ENCODE data around the gene UBE3C.
A peak's percentile ranks its signal among the peaks of the same experiment; 100 is the strongest.

Gene UBE3C

DNA sequence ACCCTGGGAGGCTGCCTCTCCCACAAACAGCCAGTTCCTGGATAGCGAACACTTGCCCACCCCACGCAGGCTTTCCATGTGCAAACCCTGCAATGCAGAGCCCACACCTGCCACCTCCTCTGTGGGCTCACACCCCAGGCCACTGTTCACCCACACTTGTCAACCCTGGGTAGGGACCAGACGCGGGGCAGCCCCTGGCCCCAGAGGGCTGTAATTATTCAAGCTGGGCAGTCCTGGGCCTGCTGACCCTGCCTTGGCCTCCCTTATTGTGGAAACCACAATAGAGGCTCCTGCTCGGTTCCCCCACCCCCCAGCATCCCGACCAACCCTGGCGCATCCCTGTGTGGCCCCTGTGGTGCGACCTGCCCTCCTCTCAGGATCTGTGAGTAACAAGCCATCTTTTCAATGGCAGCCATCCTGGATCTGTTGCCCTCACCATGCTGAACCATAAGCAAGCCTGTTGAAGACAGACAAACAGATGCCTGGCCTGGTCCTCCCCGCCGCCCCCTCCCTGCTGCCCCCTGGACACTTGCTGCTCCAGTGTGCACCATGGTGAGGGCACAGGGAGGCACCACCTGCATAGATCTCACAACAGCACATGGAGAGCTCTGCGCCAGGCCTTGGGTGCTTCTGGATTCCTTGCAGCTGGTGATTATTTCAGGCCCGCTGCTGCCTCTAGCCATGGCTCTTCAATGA lies 15.8 kb upstream of the UBE3C start:
- no peak overlapping the region for H3K23ac ChIP-seq (ENCODE audit: low read length in 2 of 2)
- no peaks in the 10 kb centered on the region for H3K9me3 ChIP-seq (ENCODE audit: control insufficient read depth, low read length)
- H3K18ac ChIP-seq (ENCODE audit: low read depth in 1 of 2, low read length in 2 of 2), result no peak overlapping the region
- H2AK5ac ChIP-seq (ENCODE audit: low read length, severe bottlenecking), result no peak overlapping the region
- 82% methylated on average over 11 of the region's 12 CpGs for WGBS
- H3K4me2 ChIP-seq (ENCODE audit: low read length, poor library complexity, severe bottlenecking), result no peak overlapping the region
- H3K4me3 ChIP-seq (ENCODE audit: insufficient read depth in 1 of 2, low read depth in 1 of 2, low read length in 2 of 2), result peak overlapping the region in 1 of 2 experiments; percentile 2
- no peaks in the 10 kb centered on the region for H3K4me1 ChIP-seq (ENCODE audit: control insufficient read depth, insufficient read depth, low read depth, low read length)
- no peak overlapping the region for H3K4ac ChIP-seq (ENCODE audit: low read depth in 1 of 2, low read length in 2 of 2)
- H2BK15ac ChIP-seq (ENCODE audit: low read depth, poor library complexity, severe bottlenecking), result no peak overlapping the region
- no peak overlapping the region for H3K27ac ChIP-seq (ENCODE audit: low read length, poor library complexity, severe bottlenecking)
- H3K9ac ChIP-seq (ENCODE audit: low read length), result no peak overlapping the region
- no peak overlapping the region for H2BK120ac ChIP-seq (ENCODE audit: low read depth, low read length)
- H2AFZ ChIP-seq (ENCODE audit: low read depth, low read length), result no peak overlapping the region
- H4K91ac ChIP-seq (ENCODE audit: low read length), result no peak overlapping the region
- H2BK12ac ChIP-seq (ENCODE audit: low read length in 2 of 2), result no peak overlapping the region
- H3K79me1 ChIP-seq (replicated peaks; ENCODE audit: low read length, poor library complexity, severe bottlenecking), result no peaks in the 10 kb centered on the region
- no peaks in the 10 kb centered on the region for H3K36me3 ChIP-seq (ENCODE audit: control insufficient read depth in 1 of 2, insufficient read depth in 2 of 2, low read depth in 1 of 2, low read length in 2 of 2)
- no peak overlapping the region for H3K14ac ChIP-seq (ENCODE audit: low read length in 2 of 2)
- DNase-seq, result no peak
- no peak overlapping the region for H4K8ac ChIP-seq (ENCODE audit: low read length)
- H3K27me3 ChIP-seq (ENCODE audit: control insufficient read depth in 1 of 2, insufficient read depth in 1 of 2, low read length in 2 of 2), result peaks cover 0 to 8% of the 10 kb centered on the region in 2 experiments
- no peak overlapping the region for H2BK5ac ChIP-seq (ENCODE audit: low read depth, low read length, poor library complexity, severe bottlenecking)

DNA sequence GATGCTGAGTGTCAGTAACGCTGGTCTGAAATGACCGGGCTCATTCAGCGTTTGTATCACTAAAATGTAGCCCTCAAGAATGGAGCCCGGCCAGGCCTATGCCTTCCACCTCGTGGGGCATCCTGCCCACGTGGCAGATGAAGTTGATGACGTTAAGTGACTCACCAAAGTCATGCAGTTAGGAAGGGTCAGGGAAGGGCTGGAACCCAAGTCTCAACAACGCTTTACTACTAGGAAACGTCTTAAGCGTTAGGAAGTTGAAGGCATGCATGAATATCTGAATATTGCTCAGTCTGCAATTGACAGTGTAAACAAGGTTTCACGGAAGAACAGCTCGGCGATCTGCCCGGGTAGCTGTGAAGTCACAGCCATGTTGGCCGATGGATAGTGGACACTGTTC lies 14.0 kb upstream of the UBE3C start:
- 87% methylated on average over 15 of the region's 15 CpGs for WGBS
- H3K9me3 ChIP-seq (ENCODE audit: control insufficient read depth, low read length), result no peaks in the 10 kb centered on the region
- no peak overlapping the region for H3K9ac ChIP-seq (ENCODE audit: low read length)
- no peak overlapping the region for H3K4ac ChIP-seq (ENCODE audit: low read depth in 1 of 2, low read length in 2 of 2)
- no peaks in the 10 kb centered on the region for H3K36me3 ChIP-seq (ENCODE audit: control insufficient read depth in 1 of 2, insufficient read depth in 2 of 2, low read depth in 1 of 2, low read length in 2 of 2)
- no peak overlapping the region for H2BK15ac ChIP-seq (ENCODE audit: low read depth, poor library complexity, severe bottlenecking)
- H3K14ac ChIP-seq (ENCODE audit: low read length in 2 of 2), result no peak overlapping the region
- H2AFZ ChIP-seq (ENCODE audit: low read depth, low read length), result no peak overlapping the region
- H2BK120ac ChIP-seq (ENCODE audit: low read depth, low read length), result no peak overlapping the region
- no peak overlapping the region for H2BK5ac ChIP-seq (ENCODE audit: low read depth, low read length, poor library complexity, severe bottlenecking)
- no peak for DNase-seq
- no peak overlapping the region for H4K91ac ChIP-seq (ENCODE audit: low read length)
- no peaks in the 10 kb centered on the region for H3K79me1 ChIP-seq (replicated peaks; ENCODE audit: low read length, poor library complexity, severe bottlenecking)
- H3K4me1 ChIP-seq (ENCODE audit: control insufficient read depth, insufficient read depth, low read depth, low read length), result no peaks in the 10 kb centered on the region
- peaks cover 0 to 8% of the 10 kb centered on the region in 2 experiments for H3K27me3 ChIP-seq (ENCODE audit: control insufficient read depth in 1 of 2, insufficient read depth in 1 of 2, low read length in 2 of 2)
- H4K8ac ChIP-seq (ENCODE audit: low read length), result no peak overlapping the region
- H3K4me2 ChIP-seq (ENCODE audit: low read length, poor library complexity, severe bottlenecking), result no peak overlapping the region
- no peak overlapping the region for H3K18ac ChIP-seq (ENCODE audit: low read depth in 1 of 2, low read length in 2 of 2)
- no peak overlapping the region for H3K4me3 ChIP-seq (ENCODE audit: insufficient read depth in 1 of 2, low read depth in 1 of 2, low read length in 2 of 2)
- no peak overlapping the region for H3K27ac ChIP-seq (ENCODE audit: low read length, poor library complexity, severe bottlenecking)
- no peak overlapping the region for H3K23ac ChIP-seq (ENCODE audit: low read length in 2 of 2)
- H2AK5ac ChIP-seq (ENCODE audit: low read length, severe bottlenecking), result no peak overlapping the region
- H2BK12ac ChIP-seq (ENCODE audit: low read length in 2 of 2), result no peak overlapping the region

DNA sequence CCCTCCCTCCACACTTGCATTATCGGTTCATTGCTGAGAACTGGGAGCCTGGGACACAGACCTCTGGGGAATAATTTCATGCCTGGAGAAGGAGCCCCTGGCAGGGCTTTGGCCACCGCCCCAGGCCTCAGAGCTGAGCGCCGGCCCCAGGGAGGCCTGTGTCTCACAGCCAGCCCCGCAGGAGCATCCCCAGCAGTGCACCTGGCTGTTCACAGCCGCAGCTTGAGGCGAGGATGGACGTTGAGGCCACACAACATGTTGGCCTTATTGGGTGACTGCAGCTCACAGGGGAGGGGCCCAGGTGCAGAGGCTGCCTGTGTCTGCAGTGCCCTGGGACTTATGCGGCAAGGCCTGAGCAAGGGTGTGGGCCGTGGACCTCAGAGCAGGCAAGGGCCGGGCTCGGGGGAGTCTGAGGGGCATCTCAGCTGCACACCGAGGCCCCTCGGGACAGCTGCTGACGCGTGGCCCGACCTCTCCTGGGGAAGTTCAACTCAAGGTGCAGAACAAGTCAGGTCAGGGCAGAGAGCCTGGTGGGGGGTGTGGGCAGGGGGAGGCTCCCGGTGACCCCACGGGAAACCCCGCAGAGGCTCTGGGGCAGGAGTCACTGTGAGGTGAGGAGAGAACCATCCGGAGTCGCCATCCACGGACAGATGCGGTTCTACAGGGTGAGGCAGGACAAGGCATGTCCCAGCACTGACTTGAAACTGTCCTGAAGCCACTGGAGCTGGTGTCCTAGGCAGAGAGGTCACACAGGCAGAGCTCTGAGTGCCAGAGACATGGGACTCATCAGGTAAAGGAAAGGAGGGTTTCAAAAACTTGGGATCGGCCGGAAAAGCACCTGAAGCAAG lies 13.1 kb upstream of the UBE3C start:
- Histone ChIP-seq H3K4ac (ENCODE audit: low read depth in 1 of 2, low read length in 2 of 2) (no peak overlapping the region), H3K9me3 (ENCODE audit: control insufficient read depth, low read length) (no peaks in the 10 kb centered on the region), H3K36me3 (ENCODE audit: control insufficient read depth in 1 of 2, insufficient read depth in 2 of 2, low read depth in 1 of 2, low read length in 2 of 2) (no peaks in the 10 kb centered on the region), H3K27me3 (ENCODE audit: control insufficient read depth in 1 of 2, insufficient read depth in 1 of 2, low read length in 2 of 2) (peaks cover 5 to 12% of the 10 kb centered on the region in 2 experiments), H3K4me1 (ENCODE audit: control insufficient read depth, insufficient read depth, low read depth, low read length) (no peaks in the 10 kb centered on the region), H3K4me3 (ENCODE audit: insufficient read depth in 1 of 2, low read depth in 1 of 2, low read length in 2 of 2) (no peak overlapping the region), H2AK5ac (ENCODE audit: low read length, severe bottlenecking) (no peak overlapping the region), H3K4me2 (ENCODE audit: low read length, poor library complexity, severe bottlenecking) (no peak overlapping the region), H2BK120ac (ENCODE audit: low read depth, low read length) (no peak overlapping the region), H3K14ac (ENCODE audit: low read length in 2 of 2) (no peak overlapping the region), H4K91ac (ENCODE audit: low read length) (no peak overlapping the region), H3K27ac (ENCODE audit: low read length, poor library complexity, severe bottlenecking) (no peak overlapping the region), H3K18ac (ENCODE audit: low read depth in 1 of 2, low read length in 2 of 2) (no peak overlapping the region), H2BK5ac (ENCODE audit: low read depth, low read length, poor library complexity, severe bottlenecking) (no peak overlapping the region), H3K9ac (ENCODE audit: low read length) (no peak overlapping the region), H2BK15ac (ENCODE audit: low read depth, poor library complexity, severe bottlenecking) (no peak overlapping the region), H2BK12ac (ENCODE audit: low read length in 2 of 2) (no peak overlapping the region), H4K8ac (ENCODE audit: low read length) (no peak overlapping the region), H2AFZ (ENCODE audit: low read depth, low read length) (no peak overlapping the region), H3K23ac (ENCODE audit: low read length in 2 of 2) (no peak overlapping the region), H3K79me1 (replicated peaks; ENCODE audit: low read length, poor library complexity, severe bottlenecking) (no peaks in the 10 kb centered on the region)
- WGBS, result 88% methylated on average over 26 of the region's 26 CpGs
- no peak for DNase-seq

GRCh38 chr7:157126921-157127320 lies 11.8 kb upstream of the UBE3C start:
- Histone ChIP-seq H3K4ac (ENCODE audit: low read depth in 1 of 2, low read length in 2 of 2) (no peak overlapping the region), H3K4me2 (ENCODE audit: low read length, poor library complexity, severe bottlenecking) (no peak overlapping the region), H3K9me3 (ENCODE audit: control insufficient read depth, low read length) (no peaks in the 10 kb centered on the region), H3K14ac (ENCODE audit: low read length in 2 of 2) (no peak overlapping the region), H3K9ac (ENCODE audit: low read length) (no peak overlapping the region), H2BK12ac (ENCODE audit: low read length in 2 of 2) (no peak overlapping the region), H3K27me3 (ENCODE audit: control insufficient read depth in 1 of 2, insufficient read depth in 1 of 2, low read length in 2 of 2) (peaks cover 11 to 12% of the 10 kb centered on the region in 2 experiments), H3K23ac (ENCODE audit: low read length in 2 of 2) (no peak overlapping the region), H4K8ac (ENCODE audit: low read length) (no peak overlapping the region), H3K4me3 (ENCODE audit: insufficient read depth in 1 of 2, low read depth in 1 of 2, low read length in 2 of 2) (no peak overlapping the region), H3K4me1 (ENCODE audit: control insufficient read depth, insufficient read depth, low read depth, low read length) (no peaks in the 10 kb centered on the region), H4K91ac (ENCODE audit: low read length) (no peak overlapping the region), H3K27ac (ENCODE audit: low read length, poor library complexity, severe bottlenecking) (no peak overlapping the region), H2BK120ac (ENCODE audit: low read depth, low read length) (no peak overlapping the region), H2BK15ac (ENCODE audit: low read depth, poor library complexity, severe bottlenecking) (no peak overlapping the region), H2BK5ac (ENCODE audit: low read depth, low read length, poor library complexity, severe bottlenecking) (no peak overlapping the region), H3K18ac (ENCODE audit: low read depth in 1 of 2, low read length in 2 of 2) (no peak overlapping the region), H2AFZ (ENCODE audit: low read depth, low read length) (no peak overlapping the region), H3K36me3 (ENCODE audit: control insufficient read depth in 1 of 2, insufficient read depth in 2 of 2, low read depth in 1 of 2, low read length in 2 of 2) (no peaks in the 10 kb centered on the region), H2AK5ac (ENCODE audit: low read length, severe bottlenecking) (no peak overlapping the region), H3K79me1 (replicated peaks; ENCODE audit: low read length, poor library complexity, severe bottlenecking) (no peaks in the 10 kb centered on the region)
- WGBS, result 85% methylated on average over 9 of the region's 11 CpGs
- DNase-seq, result no peak

All from mesenchymal stem cell (in vitro differentiated cells and primary cell).